WTC11 (cell line): ENCODE data around the gene GINS1.

ENCODE experiments used
- E2F1 ChIP-seq: sonication (generic); formaldehyde crosslinking; IDR thresholded peaks from 2 replicates; pipeline ENCODE4 v1.8.0; 2022; ENCODE audit warnings: mild to moderate bottlenecking, missing genetic modification reagents
- TF ChIP-seq, protein P1 (sequence below): fragments of 200-600 bp; IDR thresholded peaks from 2 replicates; pipeline ENCODE4 v1.8.0; 2022; ENCODE audit warnings: antibody characterized with exemption

DNA sequence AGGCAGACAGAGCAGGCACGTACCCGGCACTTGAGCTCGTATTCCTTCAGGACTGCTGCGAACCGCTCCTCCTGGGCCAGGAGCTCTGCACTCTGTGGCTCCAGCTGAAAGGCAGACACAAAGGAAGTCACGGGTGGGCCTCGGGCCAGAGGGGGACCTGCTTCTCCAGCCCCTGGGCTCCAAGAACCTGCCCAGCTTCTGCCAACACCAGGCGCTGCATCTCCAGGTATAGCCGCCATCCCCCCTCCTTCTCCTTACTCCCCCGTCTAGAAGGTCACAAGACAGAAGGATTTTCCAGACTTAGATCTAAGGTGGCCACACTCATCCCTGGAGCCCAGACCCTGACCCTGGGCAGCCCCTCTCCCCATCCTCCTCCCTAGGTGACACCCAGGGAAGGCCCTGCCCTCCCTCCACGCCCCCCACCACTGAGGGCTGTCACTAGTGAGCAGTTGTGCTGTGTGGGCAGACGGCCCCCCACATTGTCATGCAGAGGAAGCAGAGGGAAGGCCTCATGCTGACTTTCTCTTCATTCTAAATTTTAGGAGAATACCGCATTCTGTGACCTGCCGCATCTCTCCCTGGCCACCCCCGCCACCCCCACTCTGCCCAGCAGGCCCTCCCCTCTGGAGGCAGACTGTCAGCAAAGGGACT is 81.9 kb downstream of the GINS1 start:
- no peak for TF ChIP-seq E2F1 (CRISPR knock-in tag)
- TF ChIP-seq, protein P1, sequence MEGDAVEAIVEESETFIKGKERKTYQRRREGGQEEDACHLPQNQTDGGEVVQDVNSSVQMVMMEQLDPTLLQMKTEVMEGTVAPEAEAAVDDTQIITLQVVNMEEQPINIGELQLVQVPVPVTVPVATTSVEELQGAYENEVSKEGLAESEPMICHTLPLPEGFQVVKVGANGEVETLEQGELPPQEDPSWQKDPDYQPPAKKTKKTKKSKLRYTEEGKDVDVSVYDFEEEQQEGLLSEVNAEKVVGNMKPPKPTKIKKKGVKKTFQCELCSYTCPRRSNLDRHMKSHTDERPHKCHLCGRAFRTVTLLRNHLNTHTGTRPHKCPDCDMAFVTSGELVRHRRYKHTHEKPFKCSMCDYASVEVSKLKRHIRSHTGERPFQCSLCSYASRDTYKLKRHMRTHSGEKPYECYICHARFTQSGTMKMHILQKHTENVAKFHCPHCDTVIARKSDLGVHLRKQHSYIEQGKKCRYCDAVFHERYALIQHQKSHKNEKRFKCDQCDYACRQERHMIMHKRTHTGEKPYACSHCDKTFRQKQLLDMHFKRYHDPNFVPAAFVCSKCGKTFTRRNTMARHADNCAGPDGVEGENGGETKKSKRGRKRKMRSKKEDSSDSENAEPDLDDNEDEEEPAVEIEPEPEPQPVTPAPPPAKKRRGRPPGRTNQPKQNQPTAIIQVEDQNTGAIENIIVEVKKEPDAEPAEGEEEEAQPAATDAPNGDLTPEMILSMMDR, result no peak
